HCT116 (cell line): ENCODE measurements around the gene PRKCH. TPM values are rescaled to one million over a fixed set of nuclear protein-coding genes. Genes with fewer than 3 reads are reported as not detected.
A peak's percentile ranks its signal among the peaks of the same experiment; 100 is the strongest.

Experiments
- ATAC-seq: fragments of 200-7000 bp; cut with Tn5 transposase; 2 replicates; pipeline ENCODE4 v1.9.1; 2020; ENCODE audit warnings: mild to moderate bottlenecking, moderate library complexity
- BruUV-seq: library from RNA; stranded (reverse); fragments of 400-500 nt; replicated peaks from 2 replicates; lab custom pipeline; 2021; lab: Mats Ljungman, UMichigan
- CTCF ChIA-PET: fragments of 300-600 bp; sonication (Branson Sonifier 250); formaldehyde crosslinking; loops from one replicate; lab custom pipeline; 2021; ENCODE audit warnings: antibody characterized with exemption; lab: Charles Lee
- POLR2A ChIA-PET: fragments of 300-600, 350-600 bp; sonication (Branson Sonifier 250); formaldehyde crosslinking; loops from one replicate; lab custom pipeline; 2021; ENCODE audit warnings: antibody characterized with exemption; lab: Charles Lee
- RAD21 ChIA-PET, 2 experiments: fragments of 300-600 bp; sonication (Branson Sonifier 250); formaldehyde crosslinking; loops; one replicate each; lab custom pipeline; 2023; ENCODE audit warnings: low total read pairs in 2 of 2; ENCODE audit not compliant: uncharacterized antibody in 2 of 2, unreplicated experiment in 2 of 2, low non-redundant PET in 1 of 2; lab: Charles Lee
- DNase-seq: peaks from one replicate; pipeline ENCODE4 v3.0.0-alpha.2; 2010; ENCODE audit warnings: low read depth, low spot score
- H2AFZ ChIP-seq: fragments of 200-600 bp; shearing (Covaris generic), sonication (generic); 2 replicates; pipeline ENCODE4 v1.6.1; 2017; ENCODE audit warnings: low read depth, mixed run types, mixed read lengths, antibody characterized with exemption, low read length; ENCODE audit not compliant: poor library complexity, severe bottlenecking
- H3K27ac ChIP-seq: 2 replicates; pipeline ENCODE4 v1.5.1; 2012; ENCODE audit warnings: low read depth, low read length
- H3K27me3 ChIP-seq: fragments of 200-600 bp; sonication (generic); 2 replicates; pipeline ENCODE4 v1.6.1; 2016; ENCODE audit warnings: mixed run types, low read length, mixed read lengths; ENCODE audit not compliant: insufficient read depth
- H3K36me3 ChIP-seq, 2 experiments: fragments of 200-500 bp in 1 of 2; fragments of 200-600 bp in 1 of 2; sonication (Bioruptor generic) in 1 of 2; sonication (generic) in 1 of 2; 2 replicates each; pipeline versions ENCODE4 v1.5.1 to v1.6.1; 2014 to 2016; ENCODE audit warnings: low read length in 2 of 2, inconsistent platforms in 1 of 2, mixed read lengths in 1 of 2, mixed run types in 1 of 2; ENCODE audit not compliant: insufficient read depth in 2 of 2, control insufficient read depth in 1 of 2
- H3K4me1 ChIP-seq, 2 experiments: fragments of 200-600 bp in 1 of 2; sonication (generic) in 1 of 2; 2 replicates each; pipeline versions ENCODE4 v1.5.1 to v1.6.1; 2012 to 2017; ENCODE audit warnings: low read length in 2 of 2, inconsistent platforms in 1 of 2, mild to moderate bottlenecking in 1 of 2, mixed read lengths in 1 of 2, mixed run types in 1 of 2, moderate library complexity in 1 of 2; ENCODE audit not compliant: insufficient read depth in 2 of 2, control insufficient read depth in 1 of 2
- H3K4me2 ChIP-seq: fragments of 200-600 bp; sonication (generic); 2 replicates; pipeline ENCODE4 v1.6.1; 2017; ENCODE audit warnings: mixed run types, low read length, mixed read lengths
- H3K4me3 ChIP-seq, 2 experiments: fragments of 200-600 bp in 1 of 2; sonication (generic) in 1 of 2; replicated peaks in 1 of 2; 2 replicates each; pipeline ENCODE4 v1.5.1; 2011 to 2016; ENCODE audit warnings: low read length in 2 of 2, control low read depth in 1 of 2, low read depth in 1 of 2, mild to moderate bottlenecking in 1 of 2, mixed read lengths in 1 of 2, mixed run types in 1 of 2
- H3K79me2 ChIP-seq: fragments of 200-600 bp; sonication (generic); 2 replicates; pipeline ENCODE4 v1.6.1; 2017; ENCODE audit warnings: mild to moderate bottlenecking, mixed run types, low read length, moderate library complexity, mixed read lengths; ENCODE audit not compliant: insufficient read depth
- H3K9ac ChIP-seq: fragments of 200-600 bp; sonication (generic); 2 replicates; pipeline ENCODE4 v1.6.1; 2016; ENCODE audit warnings: low read length, mixed read lengths
- H3K9me2 ChIP-seq: fragments of 200-600 bp; sonication (generic), shearing (Covaris generic); 2 replicates; pipeline ENCODE4 v1.6.1; 2017; ENCODE audit warnings: mixed run types, mild to moderate bottlenecking, moderate library complexity; ENCODE audit not compliant: insufficient read depth
- H3K9me3 ChIP-seq, 2 experiments: fragments of 200-500 bp in 1 of 2; fragments of 200-600 bp in 1 of 2; sonication (Bioruptor generic) in 1 of 2; sonication (generic) in 1 of 2; 2 replicates each; pipeline ENCODE4 v1.6.1; 2014 to 2017; ENCODE audit warnings: low read length in 2 of 2, mixed read lengths in 2 of 2, inconsistent platforms in 1 of 2, low read depth in 1 of 2, mild to moderate bottlenecking in 1 of 2, mixed run types in 1 of 2, moderate library complexity in 1 of 2; ENCODE audit not compliant: control insufficient read depth in 1 of 2, insufficient read depth in 1 of 2
- H4K20me1 ChIP-seq: fragments of 200-600 bp; sonication (generic), shearing (Covaris generic); 2 replicates; pipeline ENCODE4 v1.6.1; 2017; ENCODE audit warnings: mixed run types, mild to moderate bottlenecking, moderate library complexity; ENCODE audit not compliant: insufficient read depth
- EGR1 ChIP-seq: IDR thresholded peaks from 2 replicates; pipeline ENCODE4 v1.6.1; 2012; ENCODE audit warnings: low read depth
- ELF1 ChIP-seq: IDR thresholded peaks from 2 replicates; pipeline ENCODE4 v1.6.1; 2012; ENCODE audit warnings: low read depth, borderline replicate concordance
- EZH2phosphoT487 ChIP-seq: fragments of 200-600 bp; IDR thresholded peaks from 2 replicates; pipeline ENCODE4 v1.6.1; 2018; ENCODE audit warnings: antibody characterized with exemption, borderline replicate concordance
- FOSL1 ChIP-seq: IDR thresholded peaks from 2 replicates; pipeline ENCODE4 v1.6.1; 2012; ENCODE audit warnings: low read depth
- POLR2AphosphoS5 ChIP-seq: IDR thresholded peaks from 2 replicates; pipeline ENCODE4 v1.6.1; 2011; ENCODE audit warnings: mild to moderate bottlenecking, low read depth, low read length, moderate library complexity
- RAD21 ChIP-seq: IDR thresholded peaks from 2 replicates; pipeline ENCODE4 v1.6.1; 2012; ENCODE audit warnings: low read depth, mild to moderate bottlenecking
- SIN3A ChIP-seq: IDR thresholded peaks from 2 replicates; pipeline ENCODE4 v1.6.1; 2012; ENCODE audit warnings: low read depth
- SP1 ChIP-seq: IDR thresholded peaks from 2 replicates; pipeline ENCODE4 v1.6.1; 2012; ENCODE audit warnings: low read depth
- SRF ChIP-seq: IDR thresholded peaks from 2 replicates; pipeline ENCODE4 v1.6.1; 2012; ENCODE audit warnings: low read depth
- ZNF274 ChIP-seq: fragments of 200-500 bp; sonication (Bioruptor generic); IDR thresholded peaks from 2 replicates; pipeline ENCODE4 v1.6.1; 2014; ENCODE audit warnings: mild to moderate bottlenecking, low read depth, low read length, inconsistent platforms
- intact Hi-C: fragments of 100-400 bp; cut with micrococcal nuclease; formaldehyde crosslinking; loops from 2 replicates; pipeline ENCODE4 v1.10.0; 2022
- total RNA-seq: library from RNA; stranded (reverse); gene quantifications from one replicate; pipeline ENCODE4 v1.2.1, GENCODE V29; 2021; ENCODE audit not compliant: unreplicated experiment
- TF ChIP-seq, protein P1 (sequence below), 3 experiments: fragments of 200-600 bp in 1 of 3; sonication (generic) in 1 of 3; IDR thresholded peaks in 2 of 3; conservative IDR thresholded peaks in 1 of 3; 2 replicates each; pipeline ENCODE4 v1.5.1; 2012 to 2017; ENCODE audit warnings: low read depth in 2 of 3, low read length in 2 of 3, antibody characterized with exemption in 1 of 3, borderline replicate concordance in 1 of 3, control low read depth in 1 of 3, mild to moderate bottlenecking in 1 of 3, mixed read lengths in 1 of 3, mixed run types in 1 of 3, moderate library complexity in 1 of 3; ENCODE audit not compliant: insufficient read depth in 1 of 3
- TF ChIP-seq, protein P2 (sequence below): IDR thresholded peaks from 2 replicates; pipeline ENCODE4 v1.6.1; 2012

Gene PRKCH
- total RNA-seq, 1 experiment from 2014 or later, result 16.6 TPM

DNA sequence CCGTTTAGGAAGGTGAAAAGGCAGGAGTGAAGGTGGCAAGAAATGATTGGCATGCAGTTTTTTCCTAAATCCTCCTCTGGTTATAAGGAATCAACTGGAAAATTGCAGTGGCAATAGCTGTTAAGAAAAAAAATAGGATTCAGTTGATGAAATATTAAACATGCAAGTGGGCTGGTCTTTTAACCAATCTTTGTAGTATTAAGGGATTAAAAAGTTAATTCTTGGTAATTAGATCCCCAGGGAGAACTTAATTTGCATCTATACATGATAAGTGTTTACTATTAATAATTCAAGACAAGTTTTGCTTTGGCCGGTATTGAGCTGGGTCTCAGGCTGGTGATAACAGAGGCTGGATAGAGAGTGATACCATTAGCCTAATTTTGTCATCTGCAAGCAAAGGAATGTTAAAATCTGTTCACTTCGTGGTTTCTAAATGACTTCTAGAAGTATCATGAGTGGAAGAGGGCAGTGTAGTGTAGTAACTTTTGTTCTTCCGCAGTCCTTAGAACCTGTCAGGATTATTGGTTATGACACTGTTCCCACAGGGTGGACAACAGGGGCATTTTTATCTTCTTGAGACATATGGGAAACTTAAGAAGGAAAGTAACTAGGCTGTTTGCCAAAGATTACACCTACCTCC lies 118.5 kb downstream of the PRKCH start:
- Histone ChIP-seq H3K9me2 (no peaks in the 10 kb centered on the region), H3K27ac (peak overlapping the region; percentile 56), H3K79me2 (no peaks in the 10 kb centered on the region), H2AFZ (no peak overlapping the region), H3K36me3 (no peaks in the 10 kb centered on the region), H3K4me2 (peak overlapping the region; percentile 77), H3K9me3 (no peaks in the 10 kb centered on the region), H4K20me1 (no peaks in the 10 kb centered on the region), H3K4me1 (peaks cover 26% of the 10 kb centered on the region in 2 experiments), H3K27me3 (no peaks in the 10 kb centered on the region), H3K4me3 (no peak overlapping the region), H3K9ac (no peak overlapping the region)
- intact Hi-C loops, result loop anchor here (5.0 kb wide), 1 partner anchor 143 kb away; no protein-coding TSS in a partner anchor
- ChIA-PET RAD21 (interaction anchor here in 1 of 2 experiments (0.6 kb wide), 1 partner anchor 103 kb away, joined by 3 read pairs; no protein-coding TSS in a partner anchor), POLR2A (no interaction called here), CTCF (no interaction called here)
- DNase-seq, result no peak
- ATAC-seq, result no peak
- no TSS peak for BruUV-seq
- no peak for TF ChIP-seq EZH2phosphoT487
- TF ChIP-seq, protein P1, sequence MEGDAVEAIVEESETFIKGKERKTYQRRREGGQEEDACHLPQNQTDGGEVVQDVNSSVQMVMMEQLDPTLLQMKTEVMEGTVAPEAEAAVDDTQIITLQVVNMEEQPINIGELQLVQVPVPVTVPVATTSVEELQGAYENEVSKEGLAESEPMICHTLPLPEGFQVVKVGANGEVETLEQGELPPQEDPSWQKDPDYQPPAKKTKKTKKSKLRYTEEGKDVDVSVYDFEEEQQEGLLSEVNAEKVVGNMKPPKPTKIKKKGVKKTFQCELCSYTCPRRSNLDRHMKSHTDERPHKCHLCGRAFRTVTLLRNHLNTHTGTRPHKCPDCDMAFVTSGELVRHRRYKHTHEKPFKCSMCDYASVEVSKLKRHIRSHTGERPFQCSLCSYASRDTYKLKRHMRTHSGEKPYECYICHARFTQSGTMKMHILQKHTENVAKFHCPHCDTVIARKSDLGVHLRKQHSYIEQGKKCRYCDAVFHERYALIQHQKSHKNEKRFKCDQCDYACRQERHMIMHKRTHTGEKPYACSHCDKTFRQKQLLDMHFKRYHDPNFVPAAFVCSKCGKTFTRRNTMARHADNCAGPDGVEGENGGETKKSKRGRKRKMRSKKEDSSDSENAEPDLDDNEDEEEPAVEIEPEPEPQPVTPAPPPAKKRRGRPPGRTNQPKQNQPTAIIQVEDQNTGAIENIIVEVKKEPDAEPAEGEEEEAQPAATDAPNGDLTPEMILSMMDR (IDR thresholded peaks at IDR 0.05 in 2 of 3, conservative IDR thresholded peaks at IDR 0.05 in 1 of 3; ENCODE audit: borderline replicate concordance in 1 of 3, insufficient read depth in 1 of 3, low read depth in 2 of 3, low read length in 2 of 3), result no peak
- no peak for TF ChIP-seq SIN3A
- no peak for TF ChIP-seq POLR2AphosphoS5
- TF ChIP-seq ZNF274, result no peak
- no peak for TF ChIP-seq ELF1
- no peak for TF ChIP-seq FOSL1
- TF ChIP-seq, protein P2, sequence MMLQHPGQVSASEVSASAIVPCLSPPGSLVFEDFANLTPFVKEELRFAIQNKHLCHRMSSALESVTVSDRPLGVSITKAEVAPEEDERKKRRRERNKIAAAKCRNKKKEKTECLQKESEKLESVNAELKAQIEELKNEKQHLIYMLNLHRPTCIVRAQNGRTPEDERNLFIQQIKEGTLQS, result no peak
- no peak for TF ChIP-seq EGR1
- TF ChIP-seq SP1, result no peak
- no peak for TF ChIP-seq SRF
- TF ChIP-seq RAD21, result no peak
